CD4-positive, alpha-beta T cell treated with Interleukin-4 for 1 hour (primary cell): Measurements from ENCODE around the gene NKD2.

Source experiments
- DNase-seq, 2 donors: peaks; one replicate each; pipeline ENCODE4 v3.0.0-alpha.2; 2020 to 2022

Gene NKD2

DNA sequence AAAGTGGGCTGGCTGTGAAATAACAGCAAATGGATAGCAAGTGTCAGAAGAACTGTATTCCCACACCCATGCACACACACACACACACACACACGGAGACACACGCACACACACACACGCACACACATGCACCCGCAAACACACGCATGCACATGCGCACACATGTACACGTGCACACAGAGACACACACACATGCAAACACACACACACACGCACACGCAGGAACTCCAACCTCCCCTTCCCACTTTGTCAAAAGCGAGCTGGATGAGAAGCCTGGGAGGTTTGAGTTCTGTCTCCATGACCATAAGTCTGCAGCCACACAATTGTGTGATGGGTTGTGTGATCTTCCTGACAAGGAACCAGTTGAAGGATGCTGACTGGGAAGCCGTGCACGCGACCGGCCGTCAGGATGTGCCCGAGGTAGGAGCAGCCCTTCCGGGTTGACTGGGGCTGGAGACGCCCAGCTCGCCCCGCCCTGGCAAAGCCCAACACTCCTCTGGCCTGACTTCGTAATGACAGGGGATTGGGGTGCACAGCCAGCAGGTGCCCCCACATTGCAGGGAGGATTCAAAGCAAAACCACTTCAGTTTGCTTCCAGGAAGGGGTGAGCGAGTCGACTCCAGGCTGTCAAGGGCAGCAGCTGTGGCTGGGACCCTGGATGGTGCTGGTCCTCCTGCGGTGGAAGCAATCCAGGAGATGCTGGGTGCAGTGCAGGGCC, 29.3 kb upstream of the NKD2 start:
- no peak for DNase-seq

GRCh38 chr5:980001-980588, 28.5 kb upstream of the NKD2 start:
- no peak for DNase-seq

GRCh38 chr5:980966-981365, 27.6 kb upstream of the NKD2 start:
- no peak for DNase-seq

GRCh38 chr5:981456-981855, 27.1 kb upstream of the NKD2 start:
- DNase-seq = no peak

DNA sequence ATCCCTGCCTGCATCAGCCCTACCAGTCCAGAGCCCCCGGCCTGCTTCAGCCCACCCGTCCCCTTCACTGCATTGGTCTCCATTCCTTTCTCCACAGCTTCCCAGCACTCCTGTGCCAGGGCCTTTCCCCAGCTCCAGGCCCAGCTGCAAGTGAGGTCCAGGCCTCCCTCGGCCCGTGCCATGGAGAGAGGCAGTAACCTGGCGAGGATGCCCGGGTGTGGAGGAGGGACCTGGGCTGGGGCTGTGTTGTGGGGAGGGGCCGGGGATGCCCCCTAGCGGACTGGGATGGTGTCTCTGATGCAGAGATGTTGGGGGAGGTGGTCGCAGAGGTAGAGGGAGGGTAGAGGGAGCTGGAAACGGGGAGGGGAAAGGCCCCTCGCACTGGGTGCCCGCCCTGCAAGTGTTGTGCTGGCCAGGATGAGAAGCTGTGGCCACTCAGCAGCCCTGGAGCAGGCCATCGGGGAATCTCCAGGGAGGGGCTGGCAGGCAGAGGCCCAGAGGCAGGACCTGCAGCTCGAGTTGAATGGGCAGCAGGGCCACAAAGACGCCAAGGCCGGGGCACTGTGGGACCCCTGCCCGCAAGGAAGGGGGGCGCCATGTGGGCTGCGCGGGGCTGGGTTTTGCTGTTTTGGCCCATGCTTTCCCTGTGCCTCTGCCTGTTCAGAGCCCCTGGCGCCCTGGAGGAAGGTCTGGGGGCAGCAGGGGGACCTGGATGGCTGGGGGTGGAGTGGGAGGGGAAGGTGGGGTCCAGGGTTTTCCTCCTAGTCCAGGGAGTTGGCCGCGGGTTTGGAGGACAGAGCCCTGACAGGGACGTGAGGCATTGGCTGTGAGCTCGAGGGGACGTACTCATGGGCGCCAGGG, 26.0 kb upstream of the NKD2 start:
- DNase-seq = no peak

- DNase-seq = no peak
Measured at GRCh38 chr5:983238-983524, 25.4 kb upstream of the NKD2 start.

DNA sequence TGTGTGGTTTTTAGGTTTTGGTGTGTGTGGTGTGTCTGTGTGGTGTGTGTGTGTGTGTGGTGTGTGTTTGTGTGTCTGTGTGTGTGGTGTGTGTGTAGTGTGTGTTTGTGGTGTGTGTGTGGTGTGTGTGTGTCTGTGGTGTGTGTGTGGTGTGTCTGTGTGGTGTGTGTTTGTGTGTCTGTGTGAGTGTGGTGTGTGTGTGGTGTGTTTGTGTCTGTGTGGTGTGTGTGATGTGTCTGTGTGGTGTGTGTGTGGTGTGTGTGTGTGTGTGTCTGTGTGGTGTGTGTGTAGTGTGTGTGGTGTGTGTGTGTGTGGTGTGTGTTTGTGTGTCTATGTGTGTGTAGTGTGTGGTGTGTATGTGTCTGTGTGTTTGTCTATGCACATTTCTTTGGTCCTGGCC, 25.0 kb upstream of the NKD2 start:
- DNase-seq = no peak

DNA sequence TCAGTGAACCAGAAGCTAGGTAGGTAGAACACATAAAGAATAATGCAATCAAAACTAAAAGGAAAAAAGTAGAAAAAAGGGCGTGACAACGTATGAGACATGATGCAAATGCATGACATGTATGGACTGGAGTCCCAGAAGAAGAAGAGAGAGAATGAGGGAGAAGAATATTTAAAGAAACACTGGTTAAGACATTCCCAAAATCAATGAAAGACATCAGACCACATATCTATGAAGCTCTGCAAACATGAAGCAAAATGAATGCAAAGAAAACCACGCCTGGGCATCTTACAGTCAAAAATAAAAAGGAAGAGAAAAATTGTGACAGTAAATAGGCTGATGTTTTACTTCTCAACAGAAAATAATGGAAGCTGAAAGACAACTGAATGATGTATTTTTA, 23.8 kb upstream of the NKD2 start:
- DNase-seq = no peak

DNA sequence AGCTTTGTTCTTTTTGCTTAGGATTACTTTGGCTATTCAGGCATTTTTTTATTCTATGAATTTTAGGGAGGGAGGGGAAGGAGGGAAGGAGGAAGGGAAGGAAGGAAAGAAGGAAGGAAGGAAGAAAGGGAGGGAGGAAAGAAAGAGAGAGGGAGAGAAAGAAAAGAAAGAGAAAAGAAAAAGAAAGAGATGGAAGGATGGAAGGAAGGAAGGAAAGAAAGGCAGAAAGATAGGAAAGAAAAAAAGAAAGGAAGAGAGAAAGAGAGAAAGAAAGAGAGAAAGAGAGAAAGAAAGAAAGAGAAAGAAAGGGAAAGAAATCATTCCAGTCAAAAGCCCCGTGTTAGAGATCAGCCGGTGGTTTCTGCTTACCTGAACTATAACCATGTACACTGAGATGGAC, 20.8 kb upstream of the NKD2 start:
- DNase-seq = no peak

DNA sequence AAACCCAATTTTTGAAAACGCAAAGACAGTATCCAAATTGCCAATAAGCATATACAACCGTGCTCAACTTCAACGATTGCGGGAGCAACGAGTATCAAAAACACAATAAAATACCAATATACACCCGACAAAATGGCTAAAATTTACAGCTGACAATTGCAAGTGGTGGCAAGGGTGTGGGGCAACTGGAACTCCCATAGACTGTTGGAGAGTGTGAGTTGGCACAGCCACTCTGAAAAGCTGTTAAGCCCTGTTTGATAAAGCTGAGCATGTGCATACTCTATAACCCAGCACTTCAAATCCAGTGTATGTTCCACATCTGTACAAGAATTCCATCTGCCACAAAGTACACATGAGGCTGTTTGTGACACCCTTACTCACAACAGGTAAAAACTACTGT, 20.3 kb upstream of the NKD2 start:
- DNase-seq = no peak

DNA sequence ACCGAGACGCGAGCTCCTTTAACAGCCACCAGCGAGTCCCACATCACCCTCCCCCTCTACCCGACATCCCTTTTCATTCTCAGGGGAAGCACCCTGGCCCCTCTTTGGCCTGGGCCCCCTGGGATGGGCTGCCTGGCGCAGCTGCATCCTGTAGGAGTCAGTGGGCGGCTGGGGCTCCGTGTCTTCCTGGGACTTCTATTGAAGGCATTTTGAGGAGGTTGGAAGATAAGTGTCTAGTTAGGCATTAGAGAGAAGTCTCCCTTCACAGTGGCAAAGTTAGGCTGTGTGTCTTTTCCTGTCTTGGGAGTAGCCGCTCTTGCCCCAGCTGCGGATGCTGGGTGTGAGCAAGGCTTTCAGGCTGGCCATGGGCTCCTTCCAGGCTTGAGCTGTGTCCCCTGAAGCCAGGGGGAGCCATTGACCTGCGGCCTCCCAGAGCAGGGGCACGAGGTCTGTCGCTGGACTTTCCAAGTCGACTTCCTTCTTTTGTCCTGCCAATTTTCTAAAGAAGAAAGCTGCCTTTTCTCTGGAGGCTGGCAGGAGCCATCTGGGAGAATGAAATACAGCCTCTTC, 18.6 kb upstream of the NKD2 start:
- no peak for DNase-seq

DNA sequence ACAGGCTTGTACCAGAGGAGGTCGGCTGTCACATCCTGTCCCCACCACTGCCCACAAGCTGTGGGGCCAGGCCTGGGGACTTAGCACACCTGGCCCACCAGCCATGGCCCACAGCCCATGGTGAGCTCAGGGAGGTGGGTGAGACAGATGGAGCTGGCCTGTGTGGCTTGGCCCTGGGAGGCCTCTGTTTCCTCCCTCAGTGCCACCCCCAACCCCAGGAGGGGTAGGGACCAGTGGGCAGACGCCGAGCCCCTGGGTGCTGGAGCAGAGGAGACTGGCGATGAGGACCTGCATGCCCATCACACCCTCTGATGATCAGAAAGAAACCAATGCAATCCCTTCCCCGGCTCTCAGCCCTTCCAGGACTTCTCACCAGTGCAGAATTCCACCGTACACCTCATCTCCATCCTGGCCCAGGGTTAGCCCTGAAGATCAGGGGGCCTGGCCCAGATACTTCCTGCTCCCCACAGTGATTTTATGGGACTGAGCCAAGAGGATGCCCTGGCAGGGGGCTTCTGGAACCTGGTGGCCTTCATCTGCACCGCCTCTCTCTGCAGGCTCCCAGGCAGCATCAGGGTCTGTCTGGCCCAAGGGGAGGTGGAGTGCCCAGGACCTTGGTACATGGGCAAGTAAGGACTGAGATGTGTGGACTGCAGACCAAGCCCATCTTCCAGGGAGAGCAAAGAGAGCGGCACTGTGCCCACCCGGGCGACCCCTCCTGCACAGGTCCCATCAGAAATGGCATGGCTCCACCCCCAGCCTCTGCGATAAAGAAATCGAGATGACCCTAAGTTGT, 16.9 kb upstream of the NKD2 start:
- no peak for DNase-seq

- no peak for DNase-seq
Measured at GRCh38 chr5:994272-994607, 14.4 kb upstream of the NKD2 start.

DNA sequence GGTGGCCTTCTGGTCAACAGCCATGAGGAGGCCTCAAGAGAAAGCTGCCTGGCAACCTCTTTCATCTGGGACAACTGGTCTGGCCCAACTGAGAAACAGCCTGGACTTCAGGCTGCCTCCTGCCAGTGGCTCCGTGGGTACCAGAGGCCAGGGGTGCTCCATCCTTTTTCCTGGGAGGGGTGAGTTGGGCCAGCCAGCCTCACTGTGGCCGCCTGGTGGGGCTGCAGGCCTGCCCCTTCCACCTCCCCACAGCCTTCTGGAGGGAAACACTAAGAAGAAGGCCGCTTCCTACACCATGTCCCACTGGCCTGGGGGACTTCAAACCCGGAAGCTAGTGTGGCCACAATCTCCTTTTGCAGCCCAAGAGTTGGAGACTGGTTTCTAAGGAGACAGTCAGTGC, 13.8 kb upstream of the NKD2 start:
- no peak for DNase-seq

GRCh38 chr5:995318-995717, 13.3 kb upstream of the NKD2 start:
- no peak for DNase-seq

DNA sequence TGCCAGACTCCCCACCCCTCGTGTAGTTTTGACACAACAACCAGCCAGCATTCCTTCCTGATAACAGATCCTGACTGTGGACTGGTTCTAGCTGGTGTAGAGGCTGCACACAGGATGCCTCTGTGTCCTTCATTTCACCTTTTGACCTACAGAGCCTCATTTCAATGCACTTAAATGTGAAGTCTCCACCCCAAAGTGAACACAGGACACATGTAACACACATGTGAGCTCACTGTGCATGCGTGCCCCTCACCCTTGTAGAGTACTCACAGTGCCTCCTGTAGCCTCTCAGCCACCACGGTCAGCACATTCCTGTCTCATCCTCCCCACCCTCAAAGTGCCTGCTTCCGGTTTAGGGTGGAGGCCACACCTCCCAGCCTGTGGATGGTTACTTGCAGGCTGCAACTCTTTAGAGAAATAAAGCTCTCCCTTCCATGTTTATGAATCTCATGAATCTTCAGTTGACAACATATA, 11.6 kb upstream of the NKD2 start:
- no peak for DNase-seq

- DNase-seq = peak in 1 of 2 donors; percentile 6
Measured at GRCh38 chr5:997711-998110, 10.9 kb upstream of the NKD2 start.

- DNase-seq = peak in 1 of 2 donors; percentile 2
Measured at GRCh38 chr5:998246-999031, 10.2 kb upstream of the NKD2 start.

- peak in 1 of 2 donors; percentile 10 for DNase-seq
Measured at GRCh38 chr5:999032-999501, 9.5 kb upstream of the NKD2 start.

GRCh38 chr5:999724-1000123, 8.9 kb upstream of the NKD2 start:
- DNase-seq = peak in 1 of 2 donors; percentile 2

GRCh38 chr5:1000329-1000728, 8.3 kb upstream of the NKD2 start:
- DNase-seq = peak in 1 of 2 donors; percentile 4

- DNase-seq = peak in 1 of 2 donors; percentile 2
Measured at GRCh38 chr5:1000831-1001230, 7.8 kb upstream of the NKD2 start.
